ENCODE data around the gene DDX47. TPM values are rescaled to one million over a fixed set of nuclear protein-coding genes. Genes with fewer than 3 reads are reported as not detected.
"Not testable (repeated sequence)": the region's sequence is repeated elsewhere in the genome, so short reads cannot be mapped to it uniquely, and the experiment has no call there.

The DDX47 gene
- total RNA-seq, 6 donors from 2014 or later: 34.0 to 64.0 (median 45.2) TPM

- 84 to 98% methylated on average over 4 of the region's 4 CpGs for WGBS, 2 donors
- Histone ChIP-seq H3K4me1 (peaks cover 29 to 60% (median 35%) of the 10 kb centered on the region in 4 donors), H3K36me3 (peaks cover 13 to 53% (median 25%) of the 10 kb centered on the region in 4 donors), H3K27me3 (no peaks in the 10 kb centered on the region), H3K4me3 (no peak overlapping the region), H3K9me3 (no peaks in the 10 kb centered on the region), H3K27ac (peak overlapping the region in 1 of 4 donors; percentile 67)
- TF ChIP-seq POLR2A (IDR thresholded peaks at IDR 0.05) (no peak), CTCF (IDR thresholded peaks at IDR 0.05) (no peak), POLR2AphosphoS5 (IDR thresholded peaks at IDR 0.05) (no peak), EP300 (IDR thresholded peaks at IDR 0.05) (no peak)
- no peak for DNase-seq
- ATAC-seq (ENCODE audit: low FRiP score in 2 of 2): no peak
Measured at GRCh38 chr12:12818701-12819100, 5.6 kb downstream of the DDX47 start.

GRCh38 chr12:12819221-12819620 lies 6.1 kb downstream of the DDX47 start:
- 86 to 94% methylated on average over 2 of the region's 2 CpGs for WGBS, 2 donors
- Histone ChIP-seq H3K27ac (peak overlapping the region in 3 of 4 donors; percentile 61 to 67 (median 66)), H3K36me3 (peaks cover 16 to 58% (median 30%) of the 10 kb centered on the region in 4 donors), H3K4me3 (no peak overlapping the region), H3K27me3 (no peaks in the 10 kb centered on the region), H3K4me1 (peaks cover 24 to 55% (median 30%) of the 10 kb centered on the region in 4 donors), H3K9me3 (no peaks in the 10 kb centered on the region)
- TF ChIP-seq CTCF (IDR thresholded peaks at IDR 0.05) (no peak), EP300 (IDR thresholded peaks at IDR 0.05) (no peak), POLR2A (IDR thresholded peaks at IDR 0.05) (no peak), POLR2AphosphoS5 (IDR thresholded peaks at IDR 0.05) (no peak)
- DNase-seq (no peak), ATAC-seq (ENCODE audit: low FRiP score in 2 of 2) (no peak)

- no peak for TF ChIP-seq POLR2AphosphoS5 (IDR thresholded peaks at IDR 0.05)
- TF ChIP-seq EP300 (IDR thresholded peaks at IDR 0.05): peak in 1 of 4 donors; percentile 22
- H3K4me1 ChIP-seq: peaks cover 18 to 48% (median 23%) of the 10 kb centered on the region in 4 donors
- no peak overlapping the region for H3K4me3 ChIP-seq
- peak; percentile 76 to 79 for ATAC-seq (ENCODE audit: low FRiP score in 2 of 2)
- peak overlapping the region; percentile 41 to 67 (median 64) for H3K27ac ChIP-seq
- no peak for DNase-seq
- no peaks in the 10 kb centered on the region for H3K27me3 ChIP-seq
- H3K36me3 ChIP-seq: peaks cover 22 to 63% (median 36%) of the 10 kb centered on the region in 4 donors
- 41 to 58% methylated on average over 2 of the region's 2 CpGs for WGBS, 2 donors
- no peaks in the 10 kb centered on the region for H3K9me3 ChIP-seq
Measured at GRCh38 chr12:12819752-12820311, 6.7 kb downstream of the DDX47 start.

- Histone ChIP-seq H3K4me1 (peaks cover 16 to 44% (median 21%) of the 10 kb centered on the region in 4 donors), H3K27ac (peak overlapping the region; percentile 41 to 66 (median 62)), H3K36me3 (peaks cover 27 to 67% (median 42%) of the 10 kb centered on the region in 4 donors)
- DNase-seq: peak in 1 of 2 donors; percentile 46
- H3K4me3 ChIP-seq; H3K27me3 ChIP-seq; ATAC-seq (ENCODE audit: low FRiP score in 2 of 2); H3K9me3 ChIP-seq: not testable (repeated sequence)
- WGBS, 2 donors: 89 to 90% methylated on average over 11 of the region's 11 CpGs
Measured at GRCh38 chr12:12820376-12820775, 7.2 kb downstream of the DDX47 start.

- TF ChIP-seq CTCF (IDR thresholded peaks at IDR 0.05): no peak
- TF ChIP-seq POLR2A (IDR thresholded peaks at IDR 0.05): no peak
- no peak for TF ChIP-seq EP300 (IDR thresholded peaks at IDR 0.05)
- no peak for TF ChIP-seq POLR2AphosphoS5 (IDR thresholded peaks at IDR 0.05)
- WGBS, 2 donors: 87 to 88% methylated on average over 6 of the region's 6 CpGs
- DNase-seq (no peak), ATAC-seq (ENCODE audit: low FRiP score in 2 of 2) (no peak)
- no peaks in the 10 kb centered on the region for H3K9me3 ChIP-seq
- no peaks in the 10 kb centered on the region for H3K27me3 ChIP-seq
- peaks cover 42 to 77% (median 55%) of the 10 kb centered on the region in 4 donors for H3K36me3 ChIP-seq
- no peak overlapping the region for H3K27ac ChIP-seq
- no peak overlapping the region for H3K4me3 ChIP-seq
- H3K4me1 ChIP-seq: peaks cover 4 to 28% (median 13%) of the 10 kb centered on the region in 4 donors
Measured at GRCh38 chr12:12821975-12822374, 8.8 kb downstream of the DDX47 start.

- Histone ChIP-seq H3K27me3 (no peaks in the 10 kb centered on the region), H3K27ac (peak overlapping the region in 2 of 4 donors; percentile 3 to 23), H3K9me3 (no peaks in the 10 kb centered on the region), H3K4me3 (no peak overlapping the region), H3K4me1 (peaks cover 3 to 22% (median 10%) of the 10 kb centered on the region in 4 donors), H3K36me3 (peaks cover 47 to 79% (median 63%) of the 10 kb centered on the region in 4 donors)
- 89 to 92% methylated on average over 4 of the region's 4 CpGs for WGBS, 2 donors
- TF ChIP-seq CTCF (IDR thresholded peaks at IDR 0.05): no peak
- no peak for TF ChIP-seq POLR2A (IDR thresholded peaks at IDR 0.05)
- TF ChIP-seq EP300 (IDR thresholded peaks at IDR 0.05): no peak
- TF ChIP-seq POLR2AphosphoS5 (IDR thresholded peaks at IDR 0.05): no peak
- ATAC-seq (ENCODE audit: low FRiP score in 2 of 2) (no peak), DNase-seq (no peak)
Measured at GRCh38 chr12:12822886-12823285, 9.7 kb downstream of the DDX47 start.
